NCI-H748 (cell line): ENCODE results near the gene ZBTB9.

ENCODE experiments used
- DNase-seq: peaks from one replicate; lab custom pipeline; 2025; ENCODE audit not compliant: unreplicated experiment; lab: John Stamatoyannopoulos, UW

ZBTB9 gene

GRCh38 chr6:33432546-33432945 lies 21.8 kb upstream of the ZBTB9 start:
- no peak for DNase-seq

- DNase-seq = no peak
These were observed 21.3 kb upstream of the ZBTB9 start for GRCh38 chr6:33433001-33433543.

- DNase-seq = no peak
These were observed 20.7 kb upstream of the ZBTB9 start for GRCh38 chr6:33433544-33434191.

- no peak for DNase-seq
These were observed 19.4 kb upstream of the ZBTB9 start for GRCh38 chr6:33434961-33435360.

- DNase-seq = no peak
These were observed 16.7 kb upstream of the ZBTB9 start for GRCh38 chr6:33437666-33438065.

- no peak for DNase-seq
These were observed 15.3 kb upstream of the ZBTB9 start for GRCh38 chr6:33438978-33439594.

GRCh38 chr6:33439956-33440648 lies 14.3 kb upstream of the ZBTB9 start:
- no peak for DNase-seq

- no peak for DNase-seq
These were observed 13.6 kb upstream of the ZBTB9 start for GRCh38 chr6:33440649-33441309.

- no peak for DNase-seq
These were observed 12.9 kb upstream of the ZBTB9 start for GRCh38 chr6:33441457-33441856.

DNA sequence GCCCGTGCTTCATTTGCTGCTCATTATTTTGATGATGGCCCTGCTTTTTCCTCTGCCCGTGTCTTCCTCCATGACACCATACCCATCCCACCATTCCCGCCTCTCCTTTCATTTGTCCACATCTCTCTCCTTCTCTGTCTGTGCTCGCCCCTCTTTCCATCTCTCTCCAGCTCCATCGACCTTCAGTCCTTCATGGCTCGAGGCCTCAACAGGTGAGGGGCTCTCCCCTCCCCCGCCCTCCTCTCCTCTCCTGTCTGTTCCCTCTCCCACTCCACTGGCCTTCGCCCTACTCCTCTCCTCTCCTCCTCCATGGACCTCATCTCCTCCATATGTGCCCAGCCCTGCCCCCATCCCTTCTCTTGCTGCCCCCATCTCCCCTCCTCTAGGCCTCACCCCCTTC lies 12.1 kb upstream of the ZBTB9 start:
- DNase-seq = no peak

DNA sequence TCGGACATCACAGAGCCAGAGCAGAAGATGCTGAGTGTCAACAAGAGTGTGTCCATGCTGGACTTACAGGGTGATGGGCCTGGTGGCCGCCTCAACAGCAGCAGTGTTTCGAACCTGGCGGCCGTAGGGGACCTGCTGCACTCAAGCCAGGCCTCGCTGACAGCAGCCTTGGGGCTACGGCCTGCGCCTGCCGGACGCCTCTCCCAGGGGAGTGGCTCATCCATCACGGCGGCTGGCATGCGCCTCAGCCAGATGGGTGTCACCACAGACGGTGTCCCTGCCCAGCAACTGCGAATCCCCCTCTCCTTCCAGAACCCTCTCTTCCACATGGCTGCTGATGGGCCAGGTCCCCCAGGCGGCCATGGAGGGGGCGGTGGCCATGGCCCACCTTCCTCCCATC lies 11.4 kb upstream of the ZBTB9 start:
- no peak for DNase-seq

DNA sequence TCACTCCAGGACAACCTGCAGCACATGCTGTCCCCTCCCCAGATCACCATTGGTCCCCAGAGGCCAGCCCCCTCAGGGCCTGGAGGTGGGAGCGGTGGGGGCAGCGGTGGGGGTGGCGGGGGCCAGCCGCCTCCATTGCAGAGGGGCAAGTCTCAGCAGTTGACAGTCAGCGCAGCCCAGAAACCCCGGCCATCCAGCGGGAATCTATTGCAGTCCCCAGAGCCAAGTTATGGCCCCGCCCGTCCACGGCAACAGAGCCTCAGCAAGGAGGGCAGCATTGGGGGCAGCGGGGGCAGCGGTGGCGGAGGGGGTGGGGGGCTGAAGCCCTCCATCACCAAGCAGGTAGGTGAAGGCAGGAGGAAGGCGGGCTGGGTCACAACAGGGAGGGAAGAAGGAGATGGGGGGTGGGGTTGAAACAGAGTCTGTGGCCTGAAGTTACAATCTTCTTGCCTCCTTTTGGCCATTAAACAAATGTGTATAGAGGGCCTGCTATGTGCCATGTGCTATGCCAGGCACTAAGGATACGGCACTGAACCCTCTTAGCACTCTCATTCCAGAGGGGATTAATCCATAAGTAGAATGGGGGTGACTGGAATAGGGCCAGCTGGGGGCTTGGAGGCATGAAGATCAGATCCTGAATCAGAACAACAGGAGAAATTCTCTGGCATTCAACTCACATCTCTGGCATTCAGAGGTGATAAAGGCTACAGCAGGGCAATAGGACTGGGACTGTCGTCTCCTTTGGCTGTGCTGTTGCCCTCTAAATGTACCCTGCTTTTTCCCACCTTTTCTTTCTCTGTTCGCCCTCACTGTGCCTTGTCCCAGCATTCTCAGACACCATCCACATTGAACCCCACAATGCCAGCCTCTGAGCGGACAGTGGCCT lies 10.5 kb upstream of the ZBTB9 start:
- no peak for DNase-seq

DNA sequence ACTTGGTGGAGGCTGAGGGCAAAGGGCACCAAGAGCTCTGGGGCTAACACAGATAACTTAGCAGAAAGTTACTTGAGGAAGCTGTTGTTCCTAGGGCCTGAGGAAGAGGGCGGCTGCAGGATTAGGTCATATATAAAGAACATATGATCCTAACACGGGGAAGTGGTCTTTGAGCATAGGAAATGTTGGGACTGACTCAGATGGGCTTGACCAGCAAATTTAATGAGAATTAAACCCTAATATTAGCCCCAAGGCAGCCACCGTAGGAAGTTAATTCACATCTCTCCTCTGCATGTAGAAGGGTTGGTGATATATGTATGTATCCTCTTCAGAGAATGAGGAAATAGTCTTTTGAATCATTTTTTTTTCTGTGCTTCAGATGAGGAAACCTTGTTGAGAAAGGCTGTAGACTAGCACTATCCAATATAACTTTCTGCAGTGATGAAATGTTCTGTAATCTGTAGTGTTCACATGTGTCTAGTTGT lies 9.2 kb upstream of the ZBTB9 start:
- no peak for DNase-seq

DNA sequence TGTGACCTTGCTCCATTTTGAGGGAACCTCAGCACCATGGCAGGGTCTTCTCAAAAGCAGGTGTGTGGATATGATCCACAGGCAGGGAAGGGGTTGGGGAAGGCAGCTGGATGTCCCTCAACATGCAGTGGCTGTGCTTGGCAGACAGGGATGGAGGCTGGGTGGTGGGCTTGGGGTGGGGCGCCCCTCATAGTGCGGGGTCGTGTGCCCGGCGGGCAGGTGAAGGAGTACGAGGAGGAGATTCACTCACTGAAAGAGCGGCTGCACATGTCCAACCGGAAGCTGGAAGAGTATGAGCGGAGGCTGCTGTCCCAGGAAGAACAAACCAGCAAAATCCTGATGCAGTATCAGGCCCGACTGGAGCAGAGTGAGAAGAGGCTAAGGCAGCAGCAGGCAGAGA lies 8.0 kb upstream of the ZBTB9 start:
- DNase-seq = no peak

GRCh38 chr6:33450434-33450833 lies 3.9 kb upstream of the ZBTB9 start:
- no peak for DNase-seq

GRCh38 chr6:33451606-33452005 lies 2.8 kb upstream of the ZBTB9 start:
- DNase-seq = no peak

DNA sequence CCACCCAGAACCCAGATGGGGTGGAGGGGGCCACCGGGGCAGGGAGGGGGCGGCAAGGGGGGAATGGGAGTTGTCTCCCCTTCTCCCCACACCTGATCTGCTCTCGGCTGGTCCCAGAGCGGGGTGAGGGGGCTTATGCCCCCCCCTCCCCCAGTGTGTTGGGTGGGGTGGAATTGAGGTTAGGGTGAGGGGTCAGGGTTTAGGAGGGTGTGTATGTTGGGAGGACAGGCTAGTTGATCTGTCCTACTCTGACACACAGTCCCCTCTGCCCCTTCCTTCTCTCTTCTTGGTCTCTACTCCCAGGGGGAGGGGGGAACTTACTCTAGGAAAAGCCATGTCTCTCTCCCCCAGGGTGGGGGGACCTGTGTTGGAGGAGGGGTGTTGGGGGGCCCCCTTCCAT lies 1.9 kb upstream of the ZBTB9 start:
- no peak for DNase-seq

DNA sequence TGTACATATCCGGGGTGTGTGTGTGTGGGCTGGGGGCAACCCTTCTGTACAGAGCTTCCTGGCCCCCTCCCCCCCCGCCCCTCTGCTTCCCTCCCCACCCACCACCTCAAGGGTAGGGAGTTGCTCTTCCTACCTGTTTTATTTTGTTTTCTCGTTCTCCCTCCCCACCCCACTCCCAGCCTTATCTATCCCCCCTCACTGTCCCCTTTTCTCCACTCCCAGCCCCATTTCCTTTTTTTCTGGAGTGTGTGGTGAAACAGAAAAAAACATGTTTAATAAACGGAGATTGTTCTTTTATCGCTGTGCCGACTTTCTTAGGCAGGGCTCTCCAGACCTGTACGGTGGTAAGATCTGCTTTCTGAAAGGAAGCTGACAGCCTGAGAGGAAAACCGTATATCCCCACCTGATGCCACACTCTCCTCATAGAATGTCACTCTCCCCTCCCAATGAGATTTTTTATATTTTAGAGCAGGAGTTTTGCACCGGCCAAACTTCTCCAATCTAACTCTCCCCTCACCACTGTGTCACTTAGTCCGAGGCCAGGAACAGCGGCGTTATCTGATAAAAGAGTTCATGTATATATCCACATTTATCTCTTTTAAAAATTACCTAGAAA lies 875 bp upstream of the ZBTB9 start:
- DNase-seq = peak; percentile 24

GRCh38 chr6:33455051-33455450 lies 675 bp downstream of the ZBTB9 start:
- DNase-seq = no peak

DNA sequence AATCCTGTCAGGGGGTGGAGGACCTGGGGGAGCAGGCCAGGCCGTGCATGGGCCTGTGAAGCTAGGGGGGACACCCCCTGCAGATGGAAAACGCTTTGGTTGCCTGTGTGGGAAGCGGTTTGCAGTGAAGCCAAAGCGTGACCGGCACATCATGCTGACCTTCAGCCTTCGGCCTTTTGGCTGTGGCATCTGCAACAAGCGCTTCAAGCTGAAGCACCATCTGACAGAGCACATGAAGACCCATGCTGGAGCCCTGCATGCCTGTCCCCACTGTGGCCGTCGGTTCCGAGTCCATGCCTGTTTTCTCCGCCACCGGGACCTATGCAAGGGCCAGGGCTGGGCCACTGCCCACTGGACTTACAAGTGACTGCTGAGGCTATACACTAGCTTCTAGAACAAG lies 1.8 kb downstream of the ZBTB9 start:
- no peak for DNase-seq
